Right forelimb (tissue), 1 donor: ENCODE measurements around the gene SLC16A13.
"Not testable (repeated sequence)": the region's sequence is repeated elsewhere in the genome, so short reads cannot be mapped to it uniquely, and the experiment has no call there.

Source experiments
- DNase-seq: peaks from one replicate; pipeline ENCODE4 v3.0.0-alpha.2; 2018

SLC16A13 gene

GRCh38 chr17:7068268-7068667 lies 32.5 kb downstream of the SLC16A13 start:
- DNase-seq, result no peak

- no peak for DNase-seq
Observed at GRCh38 chr17:7070712-7071111, 34.9 kb downstream of the SLC16A13 start.

DNA sequence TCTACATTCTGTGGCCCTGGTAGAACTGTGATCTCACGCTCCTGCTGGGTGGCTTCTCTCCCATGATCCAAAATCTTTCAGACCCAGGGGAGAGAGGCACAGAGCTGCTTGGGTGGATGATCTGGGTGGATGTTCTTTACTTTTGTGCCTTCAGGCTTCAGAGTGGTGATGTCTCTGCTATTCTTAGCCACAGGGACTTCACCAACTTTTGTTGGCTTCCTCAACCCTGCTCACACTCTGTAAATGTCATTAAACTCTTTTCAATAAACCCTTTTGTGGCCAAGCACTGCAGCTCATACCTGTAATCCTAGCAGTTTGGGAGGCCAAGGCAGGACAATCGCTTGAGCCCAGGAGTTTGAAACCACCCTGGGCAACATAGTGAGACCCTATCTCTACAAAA lies 36.6 kb downstream of the SLC16A13 start:
- DNase-seq, result no peak

DNA sequence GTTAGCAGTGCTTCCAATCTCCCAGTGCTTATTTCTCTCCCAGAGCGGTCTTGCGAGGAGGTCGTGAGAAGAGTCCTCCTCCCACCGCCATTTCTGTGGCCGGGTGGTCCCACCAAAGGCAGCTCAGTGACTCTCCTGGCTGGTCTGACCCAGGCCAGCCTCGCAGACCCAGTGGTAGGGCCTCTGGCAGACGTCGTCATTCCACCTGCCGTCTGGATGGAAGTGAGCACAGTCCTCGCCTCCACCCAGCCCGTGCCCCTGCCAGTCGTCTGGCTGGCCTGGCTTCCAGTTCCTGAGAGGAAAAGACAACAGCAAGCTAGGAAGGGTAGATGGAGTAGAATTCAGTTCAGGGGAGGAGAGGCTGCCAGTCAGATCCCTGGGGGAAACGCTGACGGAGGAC lies 39.1 kb downstream of the SLC16A13 start:
- no peak for DNase-seq

GRCh38 chr17:7077911-7078546 lies 42.2 kb downstream of the SLC16A13 start:
- no peak for DNase-seq

GRCh38 chr17:7078711-7079110 lies 42.9 kb downstream of the SLC16A13 start:
- no peak for DNase-seq

GRCh38 chr17:7079581-7080455 lies 44.0 kb downstream of the SLC16A13 start, which contains the start of gene CLEC10A:
TSS of gene CLEC10A (minus strand) at chr17:7080251. CDS start at chr17:7078812, 1,439 bp downstream.
- DNase-seq, result no peak

DNA sequence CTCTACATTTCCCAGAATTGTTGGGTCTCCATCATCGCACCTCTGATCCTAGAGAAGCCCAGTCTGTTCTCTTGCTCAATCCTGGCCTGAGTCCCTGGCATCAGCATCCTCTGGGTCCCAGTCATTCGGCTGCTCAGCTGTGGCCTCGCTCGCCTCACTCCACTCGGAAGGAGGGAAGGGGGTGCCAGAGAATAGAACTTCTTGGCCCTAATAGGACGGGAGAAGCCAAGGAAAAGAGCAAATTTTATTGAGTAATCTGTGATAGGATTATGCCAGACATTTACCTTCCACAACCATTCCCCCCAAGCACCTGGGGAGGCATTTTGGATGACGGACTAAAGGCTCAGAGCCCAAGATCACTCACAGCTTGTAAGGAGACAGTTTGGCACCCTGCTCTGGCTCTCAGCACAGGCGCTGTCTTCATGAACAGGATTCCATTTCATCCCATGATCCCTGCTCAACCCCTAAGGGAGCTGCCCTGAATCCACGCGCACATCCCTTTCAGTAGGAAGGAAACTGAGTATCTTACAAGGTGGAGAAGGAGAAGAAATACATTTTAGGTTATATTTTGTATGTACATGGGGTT lies 44.7 kb downstream of the SLC16A13 start:
- no peak for DNase-seq

- DNase-seq, result no peak
Observed at GRCh38 chr17:7081341-7082062, 45.7 kb downstream of the SLC16A13 start.

DNA sequence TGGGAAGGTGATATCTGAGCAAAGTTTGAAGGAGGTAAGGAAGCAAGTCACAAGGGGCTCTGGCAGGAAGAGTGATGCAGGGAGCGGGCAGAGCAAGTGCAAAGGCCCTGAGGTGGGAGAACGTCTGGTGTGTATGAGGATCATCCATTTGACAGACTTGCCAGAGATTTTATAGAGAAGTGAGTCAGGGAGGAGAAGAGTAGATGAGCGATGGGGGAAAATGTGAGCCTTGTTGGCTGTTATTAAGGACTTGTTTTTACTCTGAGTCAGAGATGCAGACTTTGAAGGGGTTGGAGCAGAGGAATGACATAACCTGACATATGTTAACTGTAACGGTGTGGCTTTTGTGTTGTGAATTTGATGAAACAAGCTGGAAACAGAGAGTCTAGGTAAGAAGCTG lies 47.8 kb downstream of the SLC16A13 start:
- no peak for DNase-seq

GRCh38 chr17:7084088-7084487 lies 48.3 kb downstream of the SLC16A13 start:
- DNase-seq, result no peak

DNA sequence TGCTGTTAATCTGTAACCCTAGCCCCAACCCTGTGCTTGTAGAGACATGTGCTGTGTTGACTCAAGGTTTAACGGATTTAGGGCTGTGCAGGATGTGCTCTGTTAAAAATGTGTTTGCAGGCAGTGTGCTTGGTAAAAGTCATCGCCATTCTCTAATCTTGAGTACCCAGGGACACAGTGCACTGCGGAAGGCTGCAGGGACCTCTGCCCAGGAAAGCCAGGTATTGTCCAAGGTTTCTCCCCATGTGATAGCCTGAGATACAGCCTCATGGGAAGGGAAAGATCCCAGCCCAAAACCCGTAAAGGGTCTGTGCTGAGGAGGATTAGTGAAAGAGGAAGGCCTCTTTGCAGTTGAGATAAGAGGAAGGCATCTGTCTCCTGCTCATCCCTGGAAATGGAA lies 52.6 kb downstream of the SLC16A13 start:
- DNase-seq, result not testable (repeated sequence)

DNA sequence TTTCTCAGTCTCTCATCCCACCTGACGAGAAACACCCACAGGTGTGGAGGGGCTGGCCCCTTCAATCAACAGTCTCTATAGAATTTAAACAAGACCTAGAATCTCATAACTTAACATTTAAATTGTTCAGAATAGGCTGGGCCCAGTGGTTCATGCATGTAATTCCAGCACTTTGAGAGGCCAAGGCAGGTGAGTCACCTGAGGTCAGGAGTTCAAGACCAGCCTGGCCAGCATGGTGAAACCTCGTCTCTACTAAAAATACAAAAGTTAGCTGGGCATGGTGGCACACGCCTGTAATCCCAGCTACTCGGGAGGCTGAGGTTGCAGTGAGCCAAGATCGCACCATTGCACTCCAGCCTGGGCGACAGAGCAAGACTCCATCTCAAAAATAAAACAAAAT lies 53.8 kb downstream of the SLC16A13 start:
- not testable (repeated sequence) for DNase-seq
